GM20000 (cell line): ENCODE results near the gene KDM2A.

Source experiments
- DNase-seq: peaks from one replicate; pipeline ENCODE4 v3.0.0; 2012; ENCODE audit warnings: low spot score
- TF ChIP-seq, protein P1 (sequence below): IDR thresholded peaks from 2 replicates; pipeline ENCODE4 v1.5.1; 2012; ENCODE audit warnings: mild to moderate bottlenecking, control low read depth; ENCODE audit errors: extremely low read depth, missing control alignments

Gene KDM2A

DNA sequence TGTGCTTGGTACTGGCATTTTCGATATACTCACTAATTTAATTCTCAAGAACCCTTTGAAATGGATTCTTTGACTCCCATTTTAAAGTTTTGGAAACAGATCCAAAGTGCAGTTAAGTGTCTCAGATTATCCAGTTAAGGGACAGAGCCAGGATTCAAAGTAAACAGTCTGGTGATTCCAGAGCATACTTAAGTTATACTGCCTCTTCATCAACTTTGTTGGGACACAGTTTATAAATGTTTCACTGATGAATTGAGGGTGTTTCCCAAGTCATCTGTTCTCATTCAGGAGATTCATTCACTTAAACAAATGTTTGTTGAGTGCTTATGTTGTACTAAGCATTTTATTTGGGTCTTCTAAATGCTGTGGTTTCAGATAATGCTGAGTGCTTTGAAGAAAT lies 17.1 kb downstream of the KDM2A start:
- TF ChIP-seq, protein P1, sequence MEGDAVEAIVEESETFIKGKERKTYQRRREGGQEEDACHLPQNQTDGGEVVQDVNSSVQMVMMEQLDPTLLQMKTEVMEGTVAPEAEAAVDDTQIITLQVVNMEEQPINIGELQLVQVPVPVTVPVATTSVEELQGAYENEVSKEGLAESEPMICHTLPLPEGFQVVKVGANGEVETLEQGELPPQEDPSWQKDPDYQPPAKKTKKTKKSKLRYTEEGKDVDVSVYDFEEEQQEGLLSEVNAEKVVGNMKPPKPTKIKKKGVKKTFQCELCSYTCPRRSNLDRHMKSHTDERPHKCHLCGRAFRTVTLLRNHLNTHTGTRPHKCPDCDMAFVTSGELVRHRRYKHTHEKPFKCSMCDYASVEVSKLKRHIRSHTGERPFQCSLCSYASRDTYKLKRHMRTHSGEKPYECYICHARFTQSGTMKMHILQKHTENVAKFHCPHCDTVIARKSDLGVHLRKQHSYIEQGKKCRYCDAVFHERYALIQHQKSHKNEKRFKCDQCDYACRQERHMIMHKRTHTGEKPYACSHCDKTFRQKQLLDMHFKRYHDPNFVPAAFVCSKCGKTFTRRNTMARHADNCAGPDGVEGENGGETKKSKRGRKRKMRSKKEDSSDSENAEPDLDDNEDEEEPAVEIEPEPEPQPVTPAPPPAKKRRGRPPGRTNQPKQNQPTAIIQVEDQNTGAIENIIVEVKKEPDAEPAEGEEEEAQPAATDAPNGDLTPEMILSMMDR: no peak
- DNase-seq: no peak

- no peak for DNase-seq
Measured at GRCh38 chr11:67138922-67139321, 19.9 kb downstream of the KDM2A start.

GRCh38 chr11:67146516-67147226 lies 27.6 kb downstream of the KDM2A start:
- DNase-seq: no peak
- TF ChIP-seq, protein P1: no peak

More at GRCh38 chr11:67138922-67139321, 19.9 kb downstream of the KDM2A start:
- TF ChIP-seq, protein P1: no peak

DNA sequence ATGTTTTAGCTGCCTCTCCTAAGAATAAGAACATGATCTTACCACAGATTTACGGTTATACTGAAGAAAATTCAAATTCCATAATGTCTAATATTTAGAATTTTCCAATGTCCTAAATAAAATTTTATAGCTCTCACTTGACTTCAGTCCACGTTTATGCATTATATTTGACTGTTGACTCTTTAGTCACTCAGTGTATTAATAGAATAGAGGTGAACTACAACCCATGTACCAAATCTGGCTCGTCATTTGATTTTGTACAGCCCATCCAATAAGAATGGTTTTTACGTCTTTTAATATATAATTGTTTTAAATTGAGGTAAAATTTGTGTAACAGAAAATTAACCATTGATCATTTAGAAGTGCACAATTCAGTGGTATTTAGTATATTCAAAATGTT lies 34.9 kb downstream of the KDM2A start:
- TF ChIP-seq, protein P1: no peak
- DNase-seq: no peak

DNA sequence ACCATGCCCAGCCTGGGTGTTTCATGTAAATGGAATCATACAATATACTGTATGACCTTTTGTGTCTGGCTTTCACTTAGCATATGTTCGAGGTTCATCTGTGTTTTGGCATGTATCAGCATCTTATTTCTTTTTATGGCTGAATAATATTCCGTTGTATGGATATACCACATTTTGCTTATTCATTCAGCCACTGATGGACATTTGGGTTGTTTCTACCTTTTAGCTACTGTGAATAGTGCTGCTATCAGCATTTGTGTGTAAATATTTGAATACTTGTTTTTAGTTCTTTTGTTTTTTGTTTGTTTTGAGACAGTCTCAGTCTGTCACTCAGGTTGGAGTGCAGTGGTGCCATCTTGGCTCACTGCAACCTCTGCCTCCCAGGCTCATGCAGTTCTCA lies 35.7 kb downstream of the KDM2A start:
- TF ChIP-seq, protein P1: no peak
- DNase-seq: no peak

DNA sequence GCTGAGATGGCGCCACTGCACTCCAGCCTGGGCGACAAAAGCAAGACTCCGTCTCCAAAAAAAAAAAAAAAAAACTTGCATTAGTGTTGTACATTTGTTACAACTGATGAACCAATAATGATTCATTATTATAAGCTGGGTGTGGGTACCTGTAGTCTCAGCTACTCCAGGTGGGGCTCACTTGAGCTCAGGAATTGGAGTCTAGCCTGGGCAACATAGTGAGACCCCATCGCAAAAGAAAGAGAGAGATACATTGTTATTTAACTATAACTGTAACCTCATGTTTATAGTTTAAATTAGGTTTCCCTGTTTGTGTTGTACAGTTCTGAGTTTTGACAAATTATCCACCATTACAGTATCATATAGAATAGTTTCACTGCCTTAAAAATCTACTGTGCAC lies 38.6 kb downstream of the KDM2A start:
- no peak for DNase-seq

DNA sequence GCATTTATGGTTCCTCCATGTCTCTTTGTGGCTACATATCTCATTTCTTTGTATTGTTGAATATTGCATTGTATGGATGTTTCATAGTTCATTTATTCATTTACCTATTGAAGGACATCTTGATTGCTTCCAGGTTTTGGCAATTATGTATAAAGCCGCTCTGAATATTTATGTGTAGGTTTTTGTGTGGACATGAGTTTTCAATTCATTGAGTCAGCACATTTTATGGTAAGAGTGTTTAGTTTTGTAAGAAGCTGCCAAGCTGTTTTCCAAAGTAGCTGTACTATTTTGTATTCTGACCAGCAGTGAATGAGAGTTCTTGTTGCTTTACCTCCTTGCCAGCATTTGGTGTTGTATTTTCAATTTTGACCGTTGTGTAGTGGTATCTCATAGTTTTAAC lies 39.2 kb downstream of the KDM2A start:
- TF ChIP-seq, protein P1: no peak
- no peak for DNase-seq

More for the DNA sequence above, 38.6 kb downstream of the KDM2A start:
- TF ChIP-seq, protein P1: no peak
